Activated CD4-positive, alpha-beta T cell treated with anti-CD3 and anti-CD28 coated beads, Interleukin-2, amount 10 ng/mL, durations not matched to agents 7 days and 5 days (primary cell): ENCODE data around the gene EPHA2. TPM values are rescaled to one million over a fixed set of nuclear protein-coding genes. Genes with fewer than 3 reads are reported as not detected.
"Not testable (repeated sequence)": the region's sequence is repeated elsewhere in the genome, so short reads cannot be mapped to it uniquely, and the experiment has no call there.

Source experiments
- CTCF ChIA-PET: fragments of 350-600 bp; sonication (Branson Sonifier 250); formaldehyde crosslinking; loops from one replicate; lab custom pipeline; 2021; ENCODE audit warnings: antibody characterized with exemption; lab: Charles Lee
- POLR2A ChIA-PET: fragments of 350-600 bp; sonication (Branson Sonifier 250); formaldehyde crosslinking; loops from one replicate; lab custom pipeline; 2021; ENCODE audit warnings: antibody characterized with exemption; lab: Charles Lee
- DNase-seq: peaks from one replicate; pipeline ENCODE4 v3.0.0-alpha.2; 2020
- H3K27ac Mint-ChIP-seq: one replicate; pipeline ENCODE4 v1.8.0; 2021; ENCODE audit warnings: mild to moderate bottlenecking, moderate library complexity, mixed read lengths
- H3K27me3 Mint-ChIP-seq: one replicate; pipeline ENCODE4 v1.8.0; 2021; ENCODE audit warnings: mixed read lengths
- H3K36me3 Mint-ChIP-seq: one replicate; pipeline ENCODE4 v1.8.0; 2021; ENCODE audit warnings: low read depth, mixed read lengths
- H3K4me1 Mint-ChIP-seq: one replicate; pipeline ENCODE4 v1.8.0; 2021; ENCODE audit warnings: mixed read lengths
- H3K4me3 Mint-ChIP-seq: one replicate; pipeline ENCODE4 v1.8.0; 2021; ENCODE audit warnings: mild to moderate bottlenecking, moderate library complexity, mixed read lengths
- H3K9me3 Mint-ChIP-seq: one replicate; pipeline ENCODE4 v1.8.0; 2021; ENCODE audit warnings: mixed read lengths
- total RNA-seq, 2 experiments: library from RNA; stranded (reverse); gene quantifications; one replicate each; pipeline ENCODE4 v1.2.3, GENCODE V29; 2021

The EPHA2 gene
- not detected for total RNA-seq

GRCh38 chr1:16155537-16156410, at the start of gene EPHA2:
TSS of gene EPHA2 (minus strand) at chr1:16156069. CDS start at chr1:16155932, 137 bp downstream.
- no peak within 1 kb of the TSS for H3K4me3 Mint-ChIP-seq
- DNase-seq, result no peak

GRCh38 chr1:16205334-16205671, 49.4 kb upstream of the EPHA2 start:
- no peaks in the 10 kb centered on the region for H3K27me3 Mint-ChIP-seq
- no peak overlapping the region for H3K27ac Mint-ChIP-seq
- no peaks in the 10 kb centered on the region for H3K9me3 Mint-ChIP-seq
- peaks cover 11% of the 10 kb centered on the region for H3K4me1 Mint-ChIP-seq
- no peak overlapping the region for H3K4me3 Mint-ChIP-seq
- ChIA-PET CTCF (interaction anchor here (1.0 to 1.4 kb wide), 4 partner anchors 12 to 158 kb away, joined by 3 to 7 read pairs (median 6); no protein-coding TSS in a partner anchor), POLR2A (no interaction called here)
- H3K36me3 Mint-ChIP-seq, result peaks cover 2% of the 10 kb centered on the region
- DNase-seq, result no peak

More at GRCh38 chr1:16155537-16156410, at the start of gene EPHA2:
- Mint-ChIP-seq H3K27me3 (peaks cover 52% of the 10 kb centered on the region), H3K4me1 (peaks cover 36% of the 10 kb centered on the region), H3K27ac (no peak within 1 kb of the TSS), H3K36me3 (no peaks in the 10 kb centered on the region), H3K9me3 (no peaks in the 10 kb centered on the region)
- POLR2A ChIA-PET, result no interaction called here
- CTCF ChIA-PET, result interaction anchor here (0.6 to 0.9 kb wide), 4 partner anchors 9 to 112 kb away, joined by 3 to 5 read pairs (median 4); no protein-coding TSS in a partner anchor

GRCh38 chr1:16204634-16205333, 48.9 kb upstream of the EPHA2 start:
- no peaks in the 10 kb centered on the region for H3K27me3 Mint-ChIP-seq
- CTCF ChIA-PET, result interaction anchor here (0.5 to 1.4 kb wide), 7 partner anchors 12 to 158 kb away, joined by 3 to 7 read pairs (median 3); no protein-coding TSS in a partner anchor
- H3K4me1 Mint-ChIP-seq, result peaks cover 11% of the 10 kb centered on the region
- peak overlapping the region; percentile 50 for H3K27ac Mint-ChIP-seq
- DNase-seq, result peak; percentile 49
- POLR2A ChIA-PET, result no interaction called here
- peaks cover 2% of the 10 kb centered on the region for H3K36me3 Mint-ChIP-seq
- H3K4me3 Mint-ChIP-seq, result peak overlapping the region; percentile 52
- no peaks in the 10 kb centered on the region for H3K9me3 Mint-ChIP-seq

- no peaks in the 10 kb centered on the region for H3K9me3 Mint-ChIP-seq
- no peak overlapping the region for H3K4me3 Mint-ChIP-seq
- CTCF ChIA-PET, result interaction anchor here (0.5 to 1.4 kb wide), 5 partner anchors 12 to 159 kb away, joined by 3 to 7 read pairs (median 3); no protein-coding TSS in a partner anchor
- peaks cover 12% of the 10 kb centered on the region for H3K4me1 Mint-ChIP-seq
- no peak overlapping the region for H3K27ac Mint-ChIP-seq
- no peaks in the 10 kb centered on the region for H3K27me3 Mint-ChIP-seq
- POLR2A ChIA-PET, result no interaction called here
- no peak for DNase-seq
- peaks cover 2% of the 10 kb centered on the region for H3K36me3 Mint-ChIP-seq
Observed at GRCh38 chr1:16204216-16204615, 48.3 kb upstream of the EPHA2 start.

GRCh38 chr1:16203550-16203949, 47.7 kb upstream of the EPHA2 start:
- Mint-ChIP-seq H3K4me1 (peaks cover 16% of the 10 kb centered on the region), H3K9me3 (no peaks in the 10 kb centered on the region), H3K4me3 (no peak overlapping the region), H3K27ac (no peak overlapping the region), H3K36me3 (peaks cover 2% of the 10 kb centered on the region), H3K27me3 (no peaks in the 10 kb centered on the region)
- CTCF ChIA-PET, result interaction anchor here (0.7 to 1.0 kb wide), 3 partner anchors 13 to 125 kb away, joined by 3 read pairs; no protein-coding TSS in a partner anchor
- POLR2A ChIA-PET, result no interaction called here
- no peak for DNase-seq

- ChIA-PET POLR2A (no interaction called here), CTCF (interaction anchor here (0.6 to 1.5 kb wide), 5 partner anchors 9 to 372 kb away, joined by 3 read pairs; no protein-coding TSS in a partner anchor)
- H3K27ac Mint-ChIP-seq, result no peak overlapping the region
- peaks cover 2% of the 10 kb centered on the region for H3K36me3 Mint-ChIP-seq
- H3K4me3 Mint-ChIP-seq, result no peak overlapping the region
- no peaks in the 10 kb centered on the region for H3K9me3 Mint-ChIP-seq
- DNase-seq, result no peak
- peaks cover 16% of the 10 kb centered on the region for H3K4me1 Mint-ChIP-seq
- H3K27me3 Mint-ChIP-seq, result no peaks in the 10 kb centered on the region
Observed at GRCh38 chr1:16202281-16203210, 46.7 kb upstream of the EPHA2 start.

- peak overlapping the region; percentile 46 for H3K27ac Mint-ChIP-seq
Observed at GRCh38 chr1:16199700-16200099, 43.8 kb upstream of the EPHA2 start.

GRCh38 chr1:16199157-16199501, 43.3 kb upstream of the EPHA2 start:
- DNase-seq, result no peak
- POLR2A ChIA-PET, result interaction anchor here (0.6 kb wide), 1 partner anchor 28 kb away, joined by 7 read pairs; no protein-coding TSS in a partner anchor
- no peak overlapping the region for H3K27ac Mint-ChIP-seq

More at GRCh38 chr1:16199700-16200099, 43.8 kb upstream of the EPHA2 start:
- ChIA-PET CTCF (interaction anchor here (1.3 to 2.2 kb wide), 3 partner anchors 65 to 126 kb away, joined by 3 to 9 read pairs (median 3); no protein-coding TSS in a partner anchor), POLR2A (no interaction called here)
- no peak overlapping the region for H3K4me3 Mint-ChIP-seq
- no peaks in the 10 kb centered on the region for H3K9me3 Mint-ChIP-seq
- H3K4me1 Mint-ChIP-seq, result peaks cover 7% of the 10 kb centered on the region
- H3K27me3 Mint-ChIP-seq, result no peaks in the 10 kb centered on the region
- DNase-seq, result no peak
- peaks cover 2% of the 10 kb centered on the region for H3K36me3 Mint-ChIP-seq

GRCh38 chr1:16198444-16199156, 42.7 kb upstream of the EPHA2 start:
- DNase-seq, result no peak
- H3K36me3 Mint-ChIP-seq, result peaks cover 2% of the 10 kb centered on the region
- H3K9me3 Mint-ChIP-seq, result no peaks in the 10 kb centered on the region
- H3K27ac Mint-ChIP-seq, result no peak overlapping the region
- no peak overlapping the region for H3K4me3 Mint-ChIP-seq
- ChIA-PET POLR2A (interaction anchor here (0.6 kb wide), 1 partner anchor 29 kb away, joined by 7 read pairs; no protein-coding TSS in a partner anchor), CTCF (interaction anchor here (0.6 to 2.2 kb wide), 3 partner anchors 66 to 354 kb away, joined by 3 to 9 read pairs (median 4); no protein-coding TSS in a partner anchor)
- peaks cover 6% of the 10 kb centered on the region for H3K4me1 Mint-ChIP-seq
- peaks cover 2% of the 10 kb centered on the region for H3K27me3 Mint-ChIP-seq

More at GRCh38 chr1:16199157-16199501, 43.3 kb upstream of the EPHA2 start:
- H3K4me1 Mint-ChIP-seq, result peaks cover 6% of the 10 kb centered on the region
- H3K27me3 Mint-ChIP-seq, result peaks cover 2% of the 10 kb centered on the region
- peaks cover 2% of the 10 kb centered on the region for H3K36me3 Mint-ChIP-seq
- no peak overlapping the region for H3K4me3 Mint-ChIP-seq
- no peaks in the 10 kb centered on the region for H3K9me3 Mint-ChIP-seq
- CTCF ChIA-PET, result interaction anchor here (1.3 to 2.2 kb wide), 2 partner anchors 66 to 120 kb away, joined by 3 to 9 read pairs; no protein-coding TSS in a partner anchor

- ChIA-PET POLR2A (no interaction called here), CTCF (no interaction called here)
- no peak for DNase-seq
- H3K4me1 Mint-ChIP-seq, result peaks cover 6% of the 10 kb centered on the region
- peaks cover 2% of the 10 kb centered on the region for H3K27me3 Mint-ChIP-seq
- H3K4me3 Mint-ChIP-seq, result no peak overlapping the region
- H3K27ac Mint-ChIP-seq, result no peak overlapping the region
- H3K9me3 Mint-ChIP-seq, result no peaks in the 10 kb centered on the region
- no peaks in the 10 kb centered on the region for H3K36me3 Mint-ChIP-seq
Observed at GRCh38 chr1:16196874-16197273, 41.0 kb upstream of the EPHA2 start.

- H3K36me3 Mint-ChIP-seq, H3K4me3 Mint-ChIP-seq, H3K4me1 Mint-ChIP-seq, H3K9me3 Mint-ChIP-seq, POLR2A ChIA-PET, CTCF ChIA-PET, DNase-seq, H3K27me3 Mint-ChIP-seq: not testable (repeated sequence)
- H3K27ac Mint-ChIP-seq, result peak overlapping the region; percentile 47
Observed at GRCh38 chr1:16196139-16196538, 40.3 kb upstream of the EPHA2 start.
